OCI-LY3 (cell line): ENCODE measurements around the gene SLC34A1.

Source experiments
- H2AFZ ChIP-seq: fragments of 200-600, 300-600 bp; shearing (Covaris generic); 2 replicates; pipeline ENCODE4 v1.6.0; 2014; ENCODE audit warnings: antibody characterized with exemption, low read depth, low read length
- H3K27ac ChIP-seq: fragments of 200-600, 300-600 bp; sonication (generic); 2 replicates; pipeline ENCODE4 v1.5.1; 2014; ENCODE audit warnings: mild to moderate bottlenecking, low read length, moderate library complexity, mixed read lengths
- H3K27me3 ChIP-seq: fragments of 200-600, 300-600 bp; sonication (generic); 2 replicates; pipeline ENCODE4 v1.6.1; 2014; ENCODE audit warnings: low read depth, low read length, mixed read lengths
- H3K36me3 ChIP-seq: fragments of 200-600, 300-600 bp; sonication (generic); replicated peaks from 2 replicates; pipeline ENCODE3; 2014; ENCODE audit warnings: low read depth, low read length, mixed read lengths
- H3K4me1 ChIP-seq: fragments of 300-600, 200-600 bp; sonication (generic); 2 replicates; pipeline ENCODE4 v1.6.1; 2014; ENCODE audit warnings: low read length, mixed read lengths
- H3K4me2 ChIP-seq: fragments of 200-600, 300-600 bp; sonication (generic); 2 replicates; pipeline ENCODE4 v1.6.1; 2014; ENCODE audit warnings: low read length, mixed read lengths
- H3K4me3 ChIP-seq: fragments of 300-600, 200-600 bp; sonication (generic); 2 replicates; pipeline ENCODE4 v1.5.1; 2014; ENCODE audit warnings: antibody characterized with exemption, mild to moderate bottlenecking, low read length, moderate library complexity
- H3K79me2 ChIP-seq: fragments of 300-600, 200-600 bp; shearing (Covaris generic); 2 replicates; pipeline ENCODE4 v1.6.1; 2014; ENCODE audit warnings: mild to moderate bottlenecking, low read length, mixed read lengths
- H3K9ac ChIP-seq: fragments of 300-600, 200-600 bp; shearing (Covaris generic); 2 replicates; pipeline ENCODE4 v1.6.0; 2014; ENCODE audit warnings: mild to moderate bottlenecking, low read length, moderate library complexity
- H3K9me3 ChIP-seq: fragments of 200-600, 300-600 bp; shearing (Covaris generic); 2 replicates; pipeline ENCODE4 v1.6.1; 2014; ENCODE audit warnings: low read length, mixed read lengths; ENCODE audit not compliant: insufficient read depth
- H4K20me1 ChIP-seq: fragments of 200-600, 300-600 bp; sonication (generic); 2 replicates; pipeline ENCODE4 v1.6.1; 2016; ENCODE audit warnings: low read length, mixed read lengths; ENCODE audit not compliant: insufficient read depth
- CTCF ChIP-seq: fragments of 200-600, 300-600 bp; sonication (generic); IDR thresholded peaks from 2 replicates; pipeline ENCODE4 v1.5.1; 2014; ENCODE audit warnings: antibody characterized with exemption, low read length, low read depth
- EZH2phosphoT487 ChIP-seq: fragments of 200-600 bp; shearing (Covaris generic); IDR thresholded peaks from 2 replicates; pipeline ENCODE4 v1.6.1; 2018; ENCODE audit warnings: antibody characterized with exemption, mixed run types, low read depth

Gene SLC34A1

GRCh38 chr5:177396078-177396477 lies 11.8 kb downstream of the SLC34A1 start:
- Histone ChIP-seq H3K4me1 (no peaks in the 10 kb centered on the region), H3K36me3 (no peaks in the 10 kb centered on the region), H3K4me2 (no peak overlapping the region), H3K79me2 (no peaks in the 10 kb centered on the region), H2AFZ (no peak overlapping the region), H3K9ac (no peak overlapping the region), H3K27ac (no peak overlapping the region), H3K4me3 (no peak overlapping the region), H3K27me3 (0 out of 2 replicates have a peak, but pooled peaks cover 3% of the 10 kb centered on the region), H3K9me3 (no peaks in the 10 kb centered on the region), H4K20me1 (no peaks in the 10 kb centered on the region)
- TF ChIP-seq CTCF = no peak
- TF ChIP-seq EZH2phosphoT487 = no peak

- no peak overlapping the region for H2AFZ ChIP-seq
- no peaks in the 10 kb centered on the region for H3K9me3 ChIP-seq
- H3K9ac ChIP-seq = no peak overlapping the region
- H3K27me3 ChIP-seq = 0 out of 2 replicates have a peak, but pooled peaks cover 3% of the 10 kb centered on the region
- no peaks in the 10 kb centered on the region for H4K20me1 ChIP-seq
- H3K4me1 ChIP-seq = no peaks in the 10 kb centered on the region
- no peaks in the 10 kb centered on the region for H3K79me2 ChIP-seq
- no peak overlapping the region for H3K27ac ChIP-seq
- TF ChIP-seq CTCF (no peak), EZH2phosphoT487 (no peak)
- no peak overlapping the region for H3K4me3 ChIP-seq
- no peaks in the 10 kb centered on the region for H3K36me3 ChIP-seq
- H3K4me2 ChIP-seq = no peak overlapping the region
These were observed 12.6 kb downstream of the SLC34A1 start for GRCh38 chr5:177396807-177397206.

DNA sequence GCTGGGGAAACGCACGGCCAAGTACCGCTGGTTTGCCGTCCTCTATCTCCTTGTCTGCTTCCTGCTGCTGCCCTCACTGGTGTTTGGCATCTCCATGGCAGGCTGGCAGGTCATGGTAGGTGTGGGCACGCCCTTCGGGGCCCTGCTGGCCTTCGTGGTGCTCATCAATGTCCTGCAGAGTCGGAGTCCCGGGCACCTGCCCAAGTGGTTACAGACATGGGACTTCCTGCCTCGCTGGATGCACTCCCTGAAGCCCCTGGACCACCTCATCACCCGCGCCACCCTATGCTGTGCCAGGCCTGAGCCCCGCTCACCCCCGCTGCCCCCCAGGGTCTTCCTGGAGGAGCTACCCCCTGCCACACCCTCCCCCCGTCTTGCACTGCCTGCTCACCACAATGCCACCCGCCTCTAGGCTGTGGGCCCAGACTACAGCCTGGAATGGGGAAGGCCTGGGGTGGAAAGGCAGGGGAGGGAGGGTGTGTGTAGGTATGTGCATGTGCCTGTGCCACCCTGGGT lies 13.7 kb downstream of the SLC34A1 start:
- TF ChIP-seq CTCF (no peak), EZH2phosphoT487 (no peak)

GRCh38 chr5:177399997-177400868 lies 16.0 kb downstream of the SLC34A1 start, which contains the start of gene PFN3:
TSS of gene PFN3 (minus strand) at chr5:177400661. CDS start at chr5:177400576, 85 bp downstream.
- TF ChIP-seq EZH2phosphoT487 = no peak
- no peak for TF ChIP-seq CTCF
- Histone ChIP-seq H3K4me2 (no peak within 1 kb of the TSS), H3K27me3 (peaks cover 13% of the 10 kb centered on the region)

More for the DNA sequence above, 13.7 kb downstream of the SLC34A1 start:
- H3K9me3 ChIP-seq = no peaks in the 10 kb centered on the region
- H3K4me2 ChIP-seq = no peak overlapping the region
- no peak overlapping the region for H3K9ac ChIP-seq
- H2AFZ ChIP-seq = no peak overlapping the region
- H4K20me1 ChIP-seq = no peaks in the 10 kb centered on the region
- no peak overlapping the region for H3K27ac ChIP-seq
- no peaks in the 10 kb centered on the region for H3K79me2 ChIP-seq
- H3K4me1 ChIP-seq = peaks cover 2% of the 10 kb centered on the region; the same call in 1 of the 2 replicates
- no peak overlapping the region for H3K4me3 ChIP-seq
- H3K36me3 ChIP-seq = no peaks in the 10 kb centered on the region
- peaks cover 13% of the 10 kb centered on the region for H3K27me3 ChIP-seq

More at GRCh38 chr5:177399997-177400868, 16.0 kb downstream of the SLC34A1 start, which contains the start of gene PFN3:
- H3K27ac ChIP-seq = no peak within 1 kb of the TSS
- H3K4me3 ChIP-seq = no peak within 1 kb of the TSS
- H3K4me1 ChIP-seq = peaks cover 11% of the 10 kb centered on the region
- H3K79me2 ChIP-seq = no peaks in the 10 kb centered on the region
- H3K9ac ChIP-seq = no peak within 1 kb of the TSS
- H2AFZ ChIP-seq = no peak within 1 kb of the TSS
- H4K20me1 ChIP-seq = no peaks in the 10 kb centered on the region
- H3K9me3 ChIP-seq = no peaks in the 10 kb centered on the region
- no peaks in the 10 kb centered on the region for H3K36me3 ChIP-seq
